HepG2 (cell line): Measurements from ENCODE around the gene OR2F2. TPM values are rescaled to one million over a fixed set of nuclear protein-coding genes. Genes with fewer than 3 reads are reported as not detected.

Experiments used
- EZH2 ChIP-seq: conservative IDR thresholded peaks from 2 replicates; pipeline ENCODE4 v1.6.1; 2012; ENCODE audit warnings: mild to moderate bottlenecking, low read depth, low read length, moderate library complexity
- HDAC2 ChIP-seq: sonication (generic); formaldehyde crosslinking; IDR thresholded peaks from 2 replicates; pipeline ENCODE4 v1.4.0; 2020; ENCODE audit warnings: missing genetic modification reagents
- HINFP ChIP-seq: sonication (generic); formaldehyde crosslinking; IDR thresholded peaks from 2 replicates; pipeline ENCODE4 v1.4.0; 2020; ENCODE audit warnings: low read depth, mild to moderate bottlenecking, missing genetic modification reagents
- HNF1B ChIP-seq: sonication (generic); formaldehyde crosslinking; IDR thresholded peaks from 2 replicates; pipeline ENCODE4 v1.5.1; 2020; ENCODE audit warnings: mild to moderate bottlenecking, moderate library complexity, missing genetic modification reagents
- KAT8 ChIP-seq: IDR thresholded peaks from 2 replicates; pipeline ENCODE4 v1.6.1; 2016; ENCODE audit warnings: missing genetic modification reagents, missing compliant biosample characterization
- KDM5B ChIP-seq: sonication (generic); formaldehyde crosslinking; IDR thresholded peaks from 2 replicates; pipeline ENCODE4 v1.4.0; 2020; ENCODE audit warnings: missing genetic modification reagents, mild to moderate bottlenecking, borderline replicate concordance
- PHF20 ChIP-seq: sonication (generic); formaldehyde crosslinking; IDR thresholded peaks from 2 replicates; pipeline ENCODE4 v1.5.0; 2020; ENCODE audit warnings: mild to moderate bottlenecking, missing genetic modification reagents
- SMAD3 ChIP-seq: sonication (generic); formaldehyde crosslinking; IDR thresholded peaks from 2 replicates; pipeline ENCODE4 v1.4.0; 2020; ENCODE audit warnings: missing genetic modification reagents
- SP2 ChIP-seq: sonication (generic); formaldehyde crosslinking; IDR thresholded peaks from 2 replicates; pipeline ENCODE4 v1.5.1; 2020; ENCODE audit warnings: mild to moderate bottlenecking, missing genetic modification reagents
- YEATS4 ChIP-seq: sonication (generic); formaldehyde crosslinking; IDR thresholded peaks from 2 replicates; pipeline ENCODE4 v1.4.0; 2020; ENCODE audit warnings: missing genetic modification reagents, borderline replicate concordance
- ZBTB1 ChIP-seq: sonication (generic); formaldehyde crosslinking; IDR thresholded peaks from 2 replicates; pipeline ENCODE4 v1.4.0; 2020; ENCODE audit warnings: missing genetic modification reagents, borderline replicate concordance
- ZGPAT ChIP-seq: IDR thresholded peaks from 2 replicates; pipeline ENCODE4 v1.6.1; 2016; ENCODE audit warnings: mild to moderate bottlenecking
- ZMYM2 ChIP-seq: sonication (generic); formaldehyde crosslinking; IDR thresholded peaks from 2 replicates; pipeline ENCODE4 v1.8.0; 2022; ENCODE audit warnings: mild to moderate bottlenecking, missing genetic modification reagents
- ZNF253 ChIP-seq: sonication (generic); formaldehyde crosslinking; IDR thresholded peaks from 2 replicates; pipeline ENCODE4 v1.8.0; 2022; ENCODE audit warnings: mild to moderate bottlenecking, missing genetic modification reagents, borderline replicate concordance
- ZNF318 ChIP-seq: sonication (generic); formaldehyde crosslinking; IDR thresholded peaks from 2 replicates; pipeline ENCODE4 v1.4.0; 2020; ENCODE audit warnings: mild to moderate bottlenecking, missing genetic modification reagents
- polyA plus RNA-seq, 8 experiments: library from polyadenylated mRNA; depleted of rRNA in 3 of 8; stranded (reverse) in 7 of 8; unstranded in 1 of 8; fragments of >200 nt; fragmentation: Illumina TruSeq in 4 of 8; extraction: Trizol in 4 of 8; gene quantifications; 2 replicates each; pipeline versions ENCODE4 v1.2.1 to v1.2.3, GENCODE V29; 2011 to 2016; ENCODE audit warnings: low read depth in 4 of 8, missing spikeins in 1 of 8, mixed read lengths in 1 of 8; ENCODE audit not compliant: insufficient read depth in 1 of 8
- total RNA-seq, 5 experiments: library from RNA; depleted of rRNA; stranded (reverse); fragments of >200 nt; fragmentation: Illumina TruSeq; extraction: Trizol; gene quantifications; 2 replicates each; pipeline ENCODE4 v1.2.3, GENCODE V29; 2016; ENCODE audit warnings: low read depth in 1 of 5

The OR2F2 gene
- total and polyA plus RNA-seq, 2 of the 13 experiments (the other 11 are each of a cell fraction or from before 2014, with no cell fraction given) = 0.13 TPM; not detected in 1

GRCh38 chr7:143901668-143902331, 33.2 kb upstream of the OR2F2 start, which contains the start of gene TCAF1 (continued):
- TF ChIP-seq SP2 (CRISPR knock-in tag) (peak; percentile 73; the same call in 1 of the 2 replicates), ZMYM2 (CRISPR knock-in tag) (peak; percentile 87), ZNF318 (CRISPR knock-in tag) (0 out of 2 replicates have a peak, but pooled peaks have one; percentile 16), ZBTB1 (CRISPR knock-in tag) (no peak), YEATS4 (CRISPR knock-in tag) (peak; percentile 79), PHF20 (peak; percentile 23; the same call in 1 of the 2 replicates), HDAC2 (CRISPR knock-in tag) (peak; percentile 82), ZNF253 (no peak), KAT8 (CRISPR knock-in tag) (peak; percentile 76; the same call in 1 of the 2 replicates), KDM5B (CRISPR knock-in tag) (peak; percentile 87; the same call in 1 of the 2 replicates), SMAD3 (CRISPR knock-in tag) (peak; percentile 61; the same call in 1 of the 2 replicates), HINFP (CRISPR knock-in tag) (peak; percentile 32; the same call in 1 of the 2 replicates), ZGPAT (peak; percentile 80; the same call in 1 of the 2 replicates), HNF1B (CRISPR knock-in tag) (peak; percentile 49; the same call in 1 of the 2 replicates), EZH2 (no peak)
